LHCN-M2 (cell line): ENCODE measurements around the gene IQCN. TPM values are rescaled to one million over a fixed set of nuclear protein-coding genes. Genes with fewer than 3 reads are reported as not detected.
A peak's percentile ranks its signal among the peaks of the same experiment; 100 is the strongest.

Source experiments
- DNase-seq: peaks from one replicate; pipeline ENCODE4 v3.0.0-alpha.2; 2012; ENCODE audit warnings: low read depth
- total RNA-seq: library from RNA; depleted of rRNA; stranded (reverse); fragments of >200 nt; gene quantifications from 2 replicates; pipeline ENCODE4 v1.2.3, GENCODE V29; 2014

Gene IQCN
- total RNA-seq, 1 experiment from 2014 or later: 0.06 TPM

- no peak for DNase-seq
Measured at GRCh38 chr19:18287836-18288772, 13.9 kb upstream of the IQCN start.

DNA sequence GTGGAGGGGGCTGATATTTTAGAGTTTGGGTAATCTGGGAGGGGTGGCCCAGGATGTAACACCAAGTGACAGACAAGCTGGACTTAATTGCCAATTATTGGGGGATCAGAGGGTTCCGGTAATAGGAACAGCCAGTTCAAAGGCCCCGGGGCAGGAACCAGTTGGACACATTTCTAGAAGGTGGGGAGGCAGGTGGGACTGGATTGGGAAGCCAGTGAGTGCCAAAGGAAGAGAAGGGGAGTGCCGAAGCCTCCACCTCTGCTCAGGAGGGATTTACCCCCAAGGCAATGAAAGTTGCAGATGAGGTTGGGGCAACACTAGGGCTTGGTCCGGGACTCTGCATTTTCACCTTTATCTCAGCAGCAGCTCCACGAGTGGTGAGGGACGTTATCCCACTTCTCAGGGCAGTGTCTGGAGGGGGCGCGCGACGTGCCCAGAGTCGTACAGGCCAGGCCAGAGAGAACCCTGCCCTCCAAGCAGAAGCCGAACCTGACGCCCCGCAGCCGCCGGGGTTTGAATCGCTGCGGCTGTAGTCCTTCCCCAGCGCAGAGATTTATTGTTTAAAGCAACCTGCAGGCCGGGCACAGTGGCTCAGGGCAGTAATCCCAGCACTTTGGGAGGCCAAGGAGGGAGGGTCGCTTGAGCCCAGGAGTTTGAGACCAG, 12.9 kb upstream of the IQCN start:
- no peak for DNase-seq

DNA sequence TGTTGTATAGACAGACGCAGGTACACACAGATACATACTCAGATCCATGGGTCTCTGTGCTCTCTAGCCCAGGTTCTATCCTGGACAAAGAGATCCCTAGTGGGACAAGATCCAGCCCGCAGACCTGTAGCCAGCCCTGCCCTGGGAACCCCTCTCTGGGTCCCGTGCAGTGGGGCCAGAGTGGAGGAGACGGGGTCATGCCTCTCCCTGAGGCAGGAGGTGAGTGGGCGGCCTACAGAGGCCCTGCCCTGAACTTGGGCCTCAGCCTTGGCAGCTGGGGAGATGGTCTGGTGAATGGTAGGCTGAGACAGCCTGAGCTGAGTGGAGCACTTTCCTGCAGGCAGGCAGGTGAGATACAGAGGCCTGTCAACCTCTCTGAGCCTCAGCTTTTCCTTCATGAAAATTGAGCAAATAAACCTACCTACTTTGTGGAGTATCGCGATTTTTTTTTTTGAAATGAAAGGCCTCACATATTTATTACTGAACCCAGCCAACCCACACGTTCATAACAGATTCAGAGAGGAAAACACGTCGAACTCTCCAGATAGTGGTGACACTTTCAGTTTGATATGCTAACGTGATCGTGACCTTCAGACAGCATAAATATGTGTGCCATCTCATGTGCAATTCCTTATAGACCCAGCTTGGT, 10.6 kb upstream of the IQCN start:
- DNase-seq: no peak

GRCh38 chr19:18283338-18283737, 9.1 kb upstream of the IQCN start:
- no peak for DNase-seq

- DNase-seq: no peak
Measured at GRCh38 chr19:18282788-18283141, 8.5 kb upstream of the IQCN start.

GRCh38 chr19:18282021-18282787, 8.0 kb upstream of the IQCN start:
- DNase-seq: peak; percentile 67

DNA sequence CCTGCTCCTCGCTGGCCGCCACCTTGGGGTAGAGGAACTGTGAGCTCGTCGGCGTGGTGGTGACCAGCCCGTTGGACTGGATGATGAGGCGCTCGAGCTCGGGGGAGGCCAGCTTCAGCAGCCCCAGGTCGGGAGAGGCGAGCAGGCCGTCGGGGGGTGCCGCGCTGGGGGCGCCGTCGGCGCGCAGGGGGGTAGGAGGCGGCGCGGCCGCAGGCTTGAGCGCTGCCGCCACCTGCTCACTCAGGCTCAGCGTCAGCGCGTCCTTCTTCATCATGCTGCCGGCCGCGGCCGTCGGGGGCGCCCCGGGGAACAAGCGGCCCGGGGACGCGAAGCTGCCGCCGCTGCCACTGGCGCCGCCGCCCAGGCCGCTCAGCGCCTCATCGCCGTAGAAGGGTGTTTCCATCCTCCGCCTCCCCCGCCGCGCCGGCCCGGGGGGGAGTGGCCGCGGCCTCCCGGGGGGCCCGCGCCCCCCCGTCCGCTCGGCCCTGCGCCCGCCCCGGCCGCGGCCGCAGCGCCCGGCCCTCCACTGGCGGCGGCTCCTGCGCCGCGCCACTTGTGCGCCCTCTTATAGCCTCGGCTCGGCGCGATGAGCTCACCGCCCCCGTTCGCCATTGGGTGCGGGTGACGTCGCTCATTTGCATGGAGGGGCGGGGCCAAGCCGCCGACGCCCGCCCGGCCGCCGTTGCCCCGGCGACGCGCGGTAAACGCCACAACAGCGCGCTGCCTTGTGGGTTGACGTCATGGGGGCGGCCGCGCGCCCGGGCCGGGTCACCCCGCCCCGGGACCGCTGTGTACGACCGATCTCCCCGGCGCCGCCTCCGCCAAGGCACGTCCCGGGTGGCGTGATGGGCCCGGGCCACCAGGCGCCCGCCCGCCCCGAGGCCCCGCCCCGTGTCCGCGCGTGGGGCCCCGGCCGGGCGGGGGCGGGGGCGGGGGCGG, 7.1 kb upstream of the IQCN start, which contains the start of gene JUND:
Gene JUND (minus strand): TSS at position 541 of the 939 bp plus-strand sequence. CDS start 138 bp downstream, at position 403.
- peak; percentile 95 for DNase-seq

- DNase-seq: peak; percentile 84
Measured at GRCh38 chr19:18280247-18281081, 6.2 kb upstream of the IQCN start.

GRCh38 chr19:18279516-18280246, 5.4 kb upstream of the IQCN start:
- peak; percentile 94 for DNase-seq

GRCh38 chr19:18279266-18279515, 4.9 kb upstream of the IQCN start:
- no peak for DNase-seq

DNA sequence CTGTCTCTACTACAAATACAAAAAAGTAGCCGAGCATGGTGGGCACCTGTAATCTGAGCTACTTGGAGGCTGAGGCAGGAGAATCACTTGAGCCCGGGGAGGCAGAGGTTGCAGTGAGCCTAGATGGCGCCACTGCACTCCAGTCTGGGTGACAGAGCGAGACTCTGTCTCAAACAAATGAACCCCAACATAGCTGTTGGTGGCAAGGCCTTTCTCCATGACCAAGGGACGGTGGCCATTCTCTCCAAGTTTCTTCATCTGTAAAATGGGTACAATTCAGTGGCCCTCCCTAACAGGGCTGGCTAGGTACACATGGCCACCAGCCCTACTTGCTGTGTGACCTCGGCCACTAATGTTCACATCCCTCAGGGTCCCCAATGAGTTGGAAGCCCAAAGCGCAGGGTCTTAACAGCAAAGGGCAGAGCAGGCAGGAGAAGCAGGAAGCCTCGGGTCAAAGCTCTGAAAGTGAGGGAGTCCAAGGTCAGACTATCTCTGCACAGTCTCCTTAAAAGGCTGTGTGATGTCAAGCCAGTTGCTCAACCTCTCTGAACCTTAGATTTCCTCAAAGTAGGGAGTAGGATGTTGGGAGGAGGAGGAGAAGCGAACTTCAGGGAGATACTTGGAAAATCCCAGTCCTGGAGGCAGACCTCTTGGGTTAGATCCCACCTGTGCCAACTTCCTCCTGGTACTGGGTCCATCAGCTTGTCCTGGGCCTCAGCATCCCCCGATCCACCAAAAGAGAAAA, 4.4 kb upstream of the IQCN start:
- DNase-seq: no peak

DNA sequence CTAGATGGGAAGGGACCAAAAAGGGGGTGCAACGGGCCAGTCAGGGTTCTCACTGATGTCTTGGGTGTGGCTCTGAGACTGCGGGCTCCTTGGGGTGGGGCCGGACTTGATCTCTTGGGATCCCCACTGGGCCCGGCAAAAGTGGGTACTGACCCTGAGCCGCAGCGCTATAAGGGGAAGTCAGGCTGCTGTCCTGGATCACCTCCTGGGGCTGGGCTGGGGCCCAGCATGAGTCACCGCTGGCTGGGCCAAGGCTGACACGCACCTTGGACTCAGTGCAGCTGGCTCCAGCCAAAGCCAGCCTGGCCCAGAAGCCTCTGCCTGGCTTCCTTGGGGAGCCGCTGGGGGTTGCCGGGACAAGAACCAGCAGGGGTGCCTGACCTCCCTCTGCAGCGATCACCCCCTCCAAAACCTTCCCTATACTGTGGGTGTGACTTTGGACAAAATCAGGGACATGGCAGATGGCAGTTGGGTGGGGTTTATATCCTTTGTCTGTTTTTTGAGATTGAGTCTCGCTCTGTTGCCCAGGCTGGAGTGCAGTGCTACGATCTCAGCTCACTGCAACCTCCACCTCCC, 617 bp upstream of the IQCN start:
- DNase-seq: peak; percentile 88

DNA sequence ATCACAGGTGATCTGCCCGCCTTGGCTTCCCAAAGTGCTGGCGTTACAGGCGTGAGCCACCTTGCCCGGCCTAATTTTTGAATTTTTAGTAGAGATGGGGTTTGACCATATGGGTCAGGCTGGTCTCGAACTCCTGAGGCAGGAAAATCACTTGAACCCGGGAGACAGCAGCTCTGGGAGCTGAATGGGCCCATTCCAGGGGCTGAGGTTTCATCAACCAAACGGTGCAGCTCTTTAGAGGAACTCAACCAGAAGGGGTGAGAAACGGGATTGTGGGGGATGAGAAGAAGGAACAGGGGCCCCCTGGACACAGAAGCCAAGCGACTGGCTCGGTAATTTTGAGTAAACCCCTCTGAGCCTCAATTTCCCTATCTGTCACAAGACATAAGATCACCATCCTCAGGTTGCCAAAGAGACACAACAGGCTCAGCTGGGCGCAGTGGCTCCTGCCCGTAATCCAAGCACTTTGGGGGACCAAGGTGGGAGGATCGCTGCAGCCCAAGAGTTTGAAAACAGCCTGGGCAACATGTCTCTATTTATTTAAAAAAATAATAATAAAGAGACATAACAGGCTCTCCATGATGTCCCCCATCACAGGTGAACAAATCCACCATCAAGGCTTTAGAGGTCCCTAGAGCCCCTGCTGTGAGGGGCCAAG, 562 bp downstream of the IQCN start:
- no peak for DNase-seq

DNA sequence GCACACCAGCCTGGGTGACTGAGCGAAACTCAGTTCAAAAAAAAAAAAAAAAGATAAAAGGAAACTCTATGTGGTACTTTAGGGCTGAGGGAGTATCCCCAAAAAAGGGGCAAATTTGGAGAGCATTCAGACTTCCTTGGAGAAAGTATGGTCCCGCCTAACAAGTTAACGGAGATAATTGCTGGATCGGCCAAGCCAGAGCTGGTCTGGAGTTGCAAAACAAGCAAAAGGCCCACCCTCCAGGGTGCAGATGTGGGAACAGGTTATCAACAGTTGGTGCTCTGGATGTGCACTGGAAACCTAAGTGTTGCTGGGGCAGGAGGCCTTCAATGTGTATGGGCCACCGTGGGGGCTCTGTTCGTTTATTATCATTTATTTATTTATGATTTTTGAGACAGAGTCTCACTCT, 2.8 kb downstream of the IQCN start:
- DNase-seq: no peak

- DNase-seq: no peak
Measured at GRCh38 chr19:18270326-18270725, 3.9 kb downstream of the IQCN start.

GRCh38 chr19:18269070-18269723, 5.1 kb downstream of the IQCN start:
- DNase-seq: no peak
